Keratinocyte (primary cell): ENCODE measurements around the gene ADAT2. TPM values are rescaled to one million over a fixed set of nuclear protein-coding genes. Genes with fewer than 3 reads are reported as not detected.

Experiments
- DNase-seq: peaks from one replicate; pipeline ENCODE4 v3.0.0-alpha.2; 2011; ENCODE audit warnings: low read depth, missing footprints, low spot score
- FAIRE-seq: peaks from 2 replicates; lab custom pipeline; 2011; peaks lifted over from hg19 to GRCh38; lab: Jason Lieb, UNC
- H2AFZ ChIP-seq: 2 replicates; pipeline ENCODE4 v1.6.0; 2012; ENCODE audit warnings: low read length, control low read depth, inconsistent platforms; ENCODE audit not compliant: control insufficient read depth
- H3K27ac ChIP-seq: 2 replicates; pipeline ENCODE4 v1.5.1; 2011; ENCODE audit warnings: low read length; ENCODE audit not compliant: control insufficient read depth, insufficient read depth
- H3K27me3 ChIP-seq: 3 replicates; pipeline ENCODE4 v1.6.0; 2011; ENCODE audit warnings: low read length; ENCODE audit not compliant: control insufficient read depth, insufficient read depth; ENCODE audit errors: extremely low read depth
- H3K36me3 ChIP-seq, 2 experiments: 2 replicates in 1 of 2; 3 replicates in 1 of 2; pipeline ENCODE4 v1.5.1; 2011; ENCODE audit warnings: low read length in 2 of 2, mild to moderate bottlenecking in 1 of 2; ENCODE audit not compliant: control insufficient read depth in 2 of 2, insufficient read depth in 2 of 2; ENCODE audit errors: extremely low read depth in 1 of 2
- H3K4me1 ChIP-seq: 3 replicates; pipeline ENCODE4 v1.5.1; 2011; ENCODE audit warnings: low read length; ENCODE audit not compliant: control insufficient read depth, insufficient read depth; ENCODE audit errors: extremely low read depth
- H3K4me2 ChIP-seq: 3 replicates; pipeline ENCODE4 v1.6.0; 2011; ENCODE audit warnings: low read depth, low read length; ENCODE audit not compliant: control insufficient read depth, insufficient read depth; ENCODE audit errors: extremely low read depth
- H3K4me3 ChIP-seq, 3 experiments: fragments of 200-600 bp in 1 of 3; sonication (generic) in 1 of 3; 2 replicates in 2 of 3; 3 replicates in 1 of 3; pipeline ENCODE4 v1.5.1; 2011 to 2016; ENCODE audit warnings: low read length in 3 of 3, mild to moderate bottlenecking in 3 of 3, control low read depth in 2 of 3, inconsistent platforms in 1 of 3, low read depth in 1 of 3, mixed read lengths in 1 of 3, mixed run types in 1 of 3, moderate library complexity in 1 of 3; ENCODE audit not compliant: control insufficient read depth in 2 of 3, insufficient read depth in 2 of 3; ENCODE audit errors: extremely low read depth in 1 of 3
- H3K79me2 ChIP-seq: 2 replicates; pipeline ENCODE4 v1.6.0; 2012; ENCODE audit warnings: low read length; ENCODE audit not compliant: control insufficient read depth, insufficient read depth
- H3K9ac ChIP-seq: 3 replicates; pipeline ENCODE4 v1.6.0; 2011; ENCODE audit warnings: low read length; ENCODE audit not compliant: control insufficient read depth, insufficient read depth; ENCODE audit errors: extremely low read depth
- H3K9me1 ChIP-seq: 3 replicates; pipeline ENCODE4 v1.6.0; 2011; ENCODE audit warnings: low read length; ENCODE audit not compliant: control insufficient read depth, insufficient read depth; ENCODE audit errors: extremely low read depth
- H3K9me3 ChIP-seq: 2 replicates; pipeline ENCODE4 v1.5.1; 2012; ENCODE audit warnings: low read depth, low read length; ENCODE audit not compliant: control insufficient read depth
- H4K20me1 ChIP-seq: 3 replicates; pipeline ENCODE4 v1.6.0; 2011; ENCODE audit warnings: low read length; ENCODE audit not compliant: control insufficient read depth, insufficient read depth; ENCODE audit errors: extremely low read depth
- CTCF ChIP-seq, 3 experiments: IDR thresholded peaks in 1 of 3; conservative IDR thresholded peaks in 1 of 3; optimal IDR thresholded peaks in 1 of 3; 2 replicates in 2 of 3; 3 replicates in 1 of 3; pipeline versions ENCODE3 to v1.5.1; 2011; ENCODE audit warnings: low read length in 3 of 3, mild to moderate bottlenecking in 3 of 3, moderate library complexity in 2 of 3, control low read depth in 1 of 3, inconsistent platforms in 1 of 3; ENCODE audit not compliant: insufficient read depth in 2 of 3; ENCODE audit errors: extremely low read depth in 1 of 3
- EZH2 ChIP-seq: IDR thresholded peaks from one replicate; pipeline ENCODE4 v1.6.1; 2012; ENCODE audit warnings: inconsistent platforms, mild to moderate bottlenecking, low read length, moderate library complexity
- dilution Hi-C: fragments of 300-500 bp; cut with MboI; formaldehyde crosslinking; loops from one replicate; pipeline ENCODE4 v1.7.0; 2020; ENCODE audit warnings: low sequenced_read_pairs; ENCODE audit not compliant: extremely low pct_ligation_motif_present
- polyA plus RNA-seq, 5 experiments: library from polyadenylated mRNA; depleted of rRNA in 3 of 5; stranded (reverse) in 3 of 5; stranded (forward) in 1 of 5; unstranded in 1 of 5; fragments of >200 nt; gene quantifications; 1 replicate in 1 of 5; 2 replicates in 3 of 5; 3 replicates in 1 of 5; pipeline versions ENCODE4 v1.2.1 to v1.2.3, GENCODE V29; 2011 to 2012; ENCODE audit warnings: missing spikeins in 2 of 5, low read depth in 1 of 5, low replicate concordance in 1 of 5

The ADAT2 gene
- polyA plus RNA-seq, 1 donor (not counting 4 experiments of a cell fraction or from before 2014, with no cell fraction given) = 23.1 TPM

GRCh38 chr6:143396497-143397226, 53.8 kb downstream of the ADAT2 start:
- FAIRE-seq (no peak), DNase-seq (no peak)
- no peak for TF ChIP-seq CTCF (optimal IDR thresholded peaks at IDR 0.05 in 1 of 3, IDR thresholded peaks at IDR 0.05 in 1 of 3, conservative IDR thresholded peaks at IDR 0.05 in 1 of 3; ENCODE audit: extremely low read depth in 1 of 3, insufficient read depth in 2 of 3, low read length in 3 of 3)
- no peak for TF ChIP-seq EZH2
- Histone ChIP-seq H2AFZ (peak overlapping the region; percentile 48), H3K36me3 (no peaks in the 10 kb centered on the region), H3K4me1 (peaks cover 50% of the 10 kb centered on the region), H4K20me1 (no peaks in the 10 kb centered on the region), H3K4me3 (no peak overlapping the region), H3K9ac (peak overlapping the region; percentile 70), H3K9me1 (no peaks in the 10 kb centered on the region), H3K27me3 (no peaks in the 10 kb centered on the region), H3K9me3 (no peaks in the 10 kb centered on the region), H3K4me2 (peak overlapping the region; percentile 55), H3K79me2 (no peaks in the 10 kb centered on the region), H3K27ac (peak overlapping the region; percentile 98)
- dilution Hi-C loops = no loop called here

- no peak overlapping the region for H2AFZ ChIP-seq
- no peak overlapping the region for H3K4me2 ChIP-seq
- no peaks in the 10 kb centered on the region for H3K27me3 ChIP-seq
- H3K9me3 ChIP-seq = no peaks in the 10 kb centered on the region
- FAIRE-seq (no peak), DNase-seq (no peak)
- no peaks in the 10 kb centered on the region for H3K9me1 ChIP-seq
- H3K4me3 ChIP-seq = no peak overlapping the region
- H3K36me3 ChIP-seq = no peaks in the 10 kb centered on the region
- H3K4me1 ChIP-seq = peaks cover 40% of the 10 kb centered on the region
- dilution Hi-C loops = no loop called here
- TF ChIP-seq EZH2 (no peak), CTCF (optimal IDR thresholded peaks at IDR 0.05 in 1 of 3, IDR thresholded peaks at IDR 0.05 in 1 of 3, conservative IDR thresholded peaks at IDR 0.05 in 1 of 3; ENCODE audit: extremely low read depth in 1 of 3, insufficient read depth in 2 of 3, low read length in 3 of 3) (no peak)
- no peaks in the 10 kb centered on the region for H3K79me2 ChIP-seq
- H3K27ac ChIP-seq = peak overlapping the region; percentile 98
- H3K9ac ChIP-seq = no peak overlapping the region
- H4K20me1 ChIP-seq = no peaks in the 10 kb centered on the region
Observed at GRCh38 chr6:143395699-143396098, 54.8 kb downstream of the ADAT2 start.
